HepG2 (cell line): Measurements from ENCODE around the gene ARHGEF11. TPM values are rescaled to one million over a fixed set of nuclear protein-coding genes. Genes with fewer than 3 reads are reported as not detected.

Experiments
- ATAC-seq: fragments of 200-7000 bp; cut with Tn5 transposase; 3 replicates; pipeline ENCODE4 v1.9.1; 2020; ENCODE audit warnings: mild to moderate bottlenecking, moderate library complexity
- BruUV-seq: library from RNA; stranded (reverse); fragments of 400-500 nt; replicated peaks from 2 replicates; lab custom pipeline; 2021; lab: Mats Ljungman, UMichigan
- CTCF ChIA-PET: fragments of 300-600 bp; formaldehyde crosslinking; extraction: SDS; loops from one replicate; lab custom pipeline; 2021; ENCODE audit warnings: low total read pairs, inconsistent platforms, low intra/inter-chr PET ratio; lab: Yijun Ruan, JAX
- POLR2A ChIA-PET: fragments of 350-600 bp; sonication (Branson Sonifier 250); formaldehyde crosslinking; loops from one replicate; lab custom pipeline; 2020; ENCODE audit warnings: antibody characterized with exemption, inconsistent platforms; lab: Yijun Ruan, JAX
- DNase-seq: peaks from one replicate; pipeline ENCODE4 v3.0.0-alpha.2; 2015; ENCODE audit warnings: low spot score
- FAIRE-seq: peaks from 3 replicates; lab custom pipeline; 2011; peaks lifted over from hg19 to GRCh38; lab: Jason Lieb, UNC
- H2AFZ ChIP-seq: one replicate; pipeline ENCODE4 v1.6.1; 2011; ENCODE audit warnings: low read length, inconsistent platforms
- H3K27ac ChIP-seq: fragments of 300-600 bp; 3 replicates; pipeline ENCODE4 v1.8.0; 2011; ENCODE audit warnings: mixed run types, mild to moderate bottlenecking, mixed read lengths, low read length, inconsistent platforms; ENCODE audit not compliant: insufficient read depth; ENCODE audit errors: extremely low read length
- H3K27me3 ChIP-seq, 2 experiments: fragments of 200-600 bp in 1 of 2; 2 replicates in 1 of 2; 3 replicates in 1 of 2; pipeline versions ENCODE4 v1.6.0 to v1.8.0; 2011; ENCODE audit warnings: low read length in 2 of 2, mild to moderate bottlenecking in 2 of 2, moderate library complexity in 2 of 2, inconsistent platforms in 1 of 2; ENCODE audit not compliant: insufficient read depth in 2 of 2, control insufficient read depth in 1 of 2
- H3K36me3 ChIP-seq, 2 experiments: fragments of 200-600 bp in 1 of 2; replicated peaks in 1 of 2; 2 replicates in 1 of 2; 3 replicates in 1 of 2; pipeline versions ENCODE4 v1.5.1 to v1.8.0; 2011; ENCODE audit warnings: low read length in 2 of 2, inconsistent platforms in 1 of 2; ENCODE audit not compliant: insufficient read depth in 2 of 2, control insufficient read depth in 1 of 2
- H3K4me1 ChIP-seq: 2 replicates; pipeline ENCODE4 v1.5.1; 2012; ENCODE audit warnings: low read length, inconsistent platforms; ENCODE audit not compliant: insufficient read depth
- H3K4me2 ChIP-seq: 2 replicates; pipeline ENCODE4 v1.6.0; 2011; ENCODE audit warnings: low read depth, low read length, inconsistent platforms
- H3K4me3 ChIP-seq, 3 experiments: fragments of 200-600 bp in 1 of 3; sonication (generic), shearing (Covaris generic) in 1 of 3; replicated peaks in 1 of 3; 2 replicates each; pipeline ENCODE4 v1.5.1; 2011 to 2016; ENCODE audit warnings: low read length in 3 of 3, inconsistent platforms in 2 of 3, low read depth in 2 of 3, mild to moderate bottlenecking in 2 of 3, control low read depth in 1 of 3, mixed read lengths in 1 of 3; ENCODE audit not compliant: insufficient read depth in 1 of 3
- H3K79me2 ChIP-seq: one replicate; pipeline ENCODE4 v1.6.1; 2011; ENCODE audit warnings: low read length, inconsistent platforms; ENCODE audit not compliant: insufficient read depth
- H3K9ac ChIP-seq: 2 replicates; pipeline ENCODE4 v1.6.0; 2011; ENCODE audit warnings: mild to moderate bottlenecking, low read depth, low read length, inconsistent platforms; ENCODE audit not compliant: insufficient read depth
- H3K9me3 ChIP-seq: 2 replicates; pipeline ENCODE4 v1.5.1; 2012; ENCODE audit warnings: mild to moderate bottlenecking, low read length
- H4K20me1 ChIP-seq: 2 replicates; pipeline ENCODE4 v1.6.0; 2011; ENCODE audit warnings: inconsistent platforms, mild to moderate bottlenecking, low read length, moderate library complexity; ENCODE audit not compliant: insufficient read depth
- CC2D1A ChIP-seq: sonication (generic); formaldehyde crosslinking; IDR thresholded peaks from 2 replicates; pipeline ENCODE4 v1.8.1; 2023; ENCODE audit warnings: mild to moderate bottlenecking, missing genetic modification reagents
- FOXK1 ChIP-seq: sonication (generic); formaldehyde crosslinking; IDR thresholded peaks from 2 replicates; pipeline ENCODE4 v1.4.0; 2020; ENCODE audit warnings: low read depth, missing genetic modification reagents, borderline replicate concordance
- HOXD1 ChIP-seq: sonication (generic); formaldehyde crosslinking; IDR thresholded peaks from 2 replicates; pipeline ENCODE4 v1.5.0; 2020; ENCODE audit warnings: missing genetic modification reagents
- KLF13 ChIP-seq: sonication (generic); formaldehyde crosslinking; IDR thresholded peaks from 2 replicates; pipeline ENCODE4 v1.4.0; 2020; ENCODE audit warnings: mild to moderate bottlenecking, missing genetic modification reagents
- MXI1 ChIP-seq: IDR thresholded peaks from 3 replicates; pipeline ENCODE4 v1.6.1; 2012; ENCODE audit warnings: low read depth, low read length, inconsistent platforms, borderline replicate concordance
- MYC ChIP-seq: sonication (generic); formaldehyde crosslinking; IDR thresholded peaks from 2 replicates; pipeline ENCODE4 v1.9.0; 2021; ENCODE audit warnings: missing genetic modification reagents, borderline replicate concordance
- NFE2L2 ChIP-seq: fragments of 150-350 bp; IDR thresholded peaks from 2 replicates; pipeline ENCODE4 v1.6.1; 2014; ENCODE audit warnings: low read length
- NRL ChIP-seq: sonication (generic); formaldehyde crosslinking; IDR thresholded peaks from 2 replicates; pipeline ENCODE4 v1.5.0; 2020; ENCODE audit warnings: missing genetic modification reagents, mild to moderate bottlenecking, moderate library complexity, borderline replicate concordance
- SAP130 ChIP-seq: IDR thresholded peaks from 2 replicates; pipeline ENCODE4 v1.6.1; 2016; ENCODE audit warnings: low read depth
- SIX1 ChIP-seq: sonication (generic); formaldehyde crosslinking; IDR thresholded peaks from 2 replicates; pipeline ENCODE4 v1.4.0; 2020; ENCODE audit warnings: missing genetic modification reagents, borderline replicate concordance
- ZFY ChIP-seq: sonication (generic); formaldehyde crosslinking; IDR thresholded peaks from 2 replicates; pipeline ENCODE4 v1.4.0; 2020; ENCODE audit warnings: missing genetic modification reagents
- ZNF136 ChIP-seq: sonication (generic); formaldehyde crosslinking; IDR thresholded peaks from 2 replicates; pipeline ENCODE4 v1.8.1; 2022; ENCODE audit warnings: low read depth, mild to moderate bottlenecking, moderate library complexity, missing genetic modification reagents
- ZNF615 ChIP-seq: sonication (generic); formaldehyde crosslinking; IDR thresholded peaks from 2 replicates; pipeline ENCODE4 v1.5.0; 2020; ENCODE audit warnings: mild to moderate bottlenecking, missing genetic modification reagents, borderline replicate concordance
- ZNF83 ChIP-seq: sonication (generic); formaldehyde crosslinking; IDR thresholded peaks from 2 replicates; pipeline ENCODE4 v1.4.0; 2020; ENCODE audit warnings: missing genetic modification reagents, mild to moderate bottlenecking, borderline replicate concordance
- WGBS: methylation state at CpG from one replicate; pipeline ENCODE4 v1.1.6; 2017; ENCODE audit warnings: low lambda C conversion rate; 5-methylcytosine and 5-hydroxymethylcytosine counted together
- in situ Hi-C: cut with HindIII; loops from 2 replicates; pipeline ENCODE4 v1.10.0; 2017; ENCODE audit warnings: low pct_unique_long_range_greater_than_20kb; ENCODE audit not compliant: extremely low pct_ligation_motif_present
- intact Hi-C: fragments of 100-400 bp; cut with micrococcal nuclease; formaldehyde crosslinking; loops from one replicate; pipeline ENCODE4 v1.10.0; 2022; ENCODE audit not compliant: unreplicated experiment
- polyA plus RNA-seq, 8 experiments: library from polyadenylated mRNA; depleted of rRNA in 3 of 8; stranded (reverse) in 7 of 8; unstranded in 1 of 8; fragments of >200 nt; fragmentation: Illumina TruSeq in 4 of 8; extraction: Trizol in 4 of 8; gene quantifications; 2 replicates each; pipeline versions ENCODE4 v1.2.1 to v1.2.3, GENCODE V29; 2011 to 2016; ENCODE audit warnings: low read depth in 4 of 8, missing spikeins in 1 of 8, mixed read lengths in 1 of 8; ENCODE audit not compliant: insufficient read depth in 1 of 8
- total RNA-seq, 5 experiments: library from RNA; depleted of rRNA; stranded (reverse); fragments of >200 nt; fragmentation: Illumina TruSeq; extraction: Trizol; gene quantifications; 2 replicates each; pipeline ENCODE4 v1.2.3, GENCODE V29; 2016; ENCODE audit warnings: low read depth in 1 of 5

The ARHGEF11 gene
- total and polyA plus RNA-seq, 2 of the 13 experiments (the other 11 are each of a cell fraction or from before 2014, with no cell fraction given), result 16.5 to 21.2 TPM

DNA sequence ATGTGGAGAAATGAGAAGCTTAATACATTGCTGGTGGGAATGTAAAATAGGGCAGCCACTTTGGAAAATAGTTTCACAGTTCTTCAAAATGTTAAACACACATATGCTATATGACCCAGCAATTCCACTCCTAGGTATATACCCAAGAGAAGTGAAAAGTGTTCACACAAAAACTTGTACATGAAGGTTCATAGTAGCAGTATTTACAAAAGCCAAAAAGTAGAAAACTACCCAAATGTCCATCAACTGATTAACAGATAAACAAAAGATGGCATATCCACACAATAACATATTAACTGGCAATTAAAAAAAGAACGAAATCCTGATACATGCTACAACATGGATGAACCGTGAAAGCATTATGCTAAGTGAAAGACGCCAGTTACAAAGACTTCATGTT is 33.7 kb downstream of the ARHGEF11 start:
- Histone ChIP-seq H3K9ac (no peak overlapping the region), H3K27ac (no peak overlapping the region), H3K4me2 (no peak overlapping the region), H3K27me3 (no peaks in the 10 kb centered on the region), H4K20me1 (0 out of 2 replicates have a peak, but pooled peaks cover 3% of the 10 kb centered on the region), H3K9me3 (no peaks in the 10 kb centered on the region), H3K4me3 (no peak overlapping the region), H3K79me2 (peaks cover 11% of the 10 kb centered on the region), H3K36me3 (no peaks in the 10 kb centered on the region), H3K4me1 (peaks cover 6% of the 10 kb centered on the region; the same call in 1 of the 2 replicates), H2AFZ (no peak overlapping the region)
- ChIA-PET POLR2A (no interaction called here), CTCF (no interaction called here)
- intact Hi-C loops, result no loop called here
- in situ Hi-C loops, result no loop called here
- WGBS, result 96% methylated on average over 3 of the region's 3 CpGs
- DNase-seq, result no peak
- no TSS peak for BruUV-seq
- ATAC-seq, result no peak
- no peak for TF ChIP-seq MYC (CRISPR knock-in tag)
- no peak for TF ChIP-seq ZFY (CRISPR knock-in tag)
- no peak for TF ChIP-seq SIX1 (CRISPR knock-in tag)
- TF ChIP-seq NFE2L2, result no peak
- no peak for TF ChIP-seq ZNF83 (CRISPR knock-in tag)
- TF ChIP-seq SAP130 (CRISPR knock-in tag), result no peak
- TF ChIP-seq MXI1, result no peak
- TF ChIP-seq ZNF136 (CRISPR knock-in tag), result no peak
- no peak for TF ChIP-seq FOXK1 (CRISPR knock-in tag)
- no peak for TF ChIP-seq KLF13
- TF ChIP-seq ZNF615 (CRISPR knock-in tag), result no peak
- no peak for TF ChIP-seq NRL (CRISPR knock-in tag)
- no peak for TF ChIP-seq CC2D1A (CRISPR knock-in tag)
- TF ChIP-seq HOXD1 (CRISPR knock-in tag), result no peak
- FAIRE-seq, result no peak
